G401 (cell line): ENCODE results near the gene RAB33A. TPM values are rescaled to one million over a fixed set of nuclear protein-coding genes. Genes with fewer than 3 reads are reported as not detected.

ENCODE experiments used
- DNase-seq: peaks from one replicate; pipeline ENCODE4 v3.0.0-alpha.2; 2015; ENCODE audit warnings: low spot score
- in situ Hi-C: cut with HindIII; loops from 2 replicates; pipeline ENCODE4 v1.10.0; 2016; ENCODE audit warnings: low sequenced_read_pairs, mixed read lengths
- total RNA-seq: library from RNA; depleted of rRNA; stranded (reverse); fragments of >200 nt; shearing (Covaris generic); gene quantifications from 2 replicates; pipeline ENCODE4 v1.2.3, GENCODE V29; 2014; rRNA removed

The RAB33A gene
- not detected in 2 replicates for total RNA-seq

DNA sequence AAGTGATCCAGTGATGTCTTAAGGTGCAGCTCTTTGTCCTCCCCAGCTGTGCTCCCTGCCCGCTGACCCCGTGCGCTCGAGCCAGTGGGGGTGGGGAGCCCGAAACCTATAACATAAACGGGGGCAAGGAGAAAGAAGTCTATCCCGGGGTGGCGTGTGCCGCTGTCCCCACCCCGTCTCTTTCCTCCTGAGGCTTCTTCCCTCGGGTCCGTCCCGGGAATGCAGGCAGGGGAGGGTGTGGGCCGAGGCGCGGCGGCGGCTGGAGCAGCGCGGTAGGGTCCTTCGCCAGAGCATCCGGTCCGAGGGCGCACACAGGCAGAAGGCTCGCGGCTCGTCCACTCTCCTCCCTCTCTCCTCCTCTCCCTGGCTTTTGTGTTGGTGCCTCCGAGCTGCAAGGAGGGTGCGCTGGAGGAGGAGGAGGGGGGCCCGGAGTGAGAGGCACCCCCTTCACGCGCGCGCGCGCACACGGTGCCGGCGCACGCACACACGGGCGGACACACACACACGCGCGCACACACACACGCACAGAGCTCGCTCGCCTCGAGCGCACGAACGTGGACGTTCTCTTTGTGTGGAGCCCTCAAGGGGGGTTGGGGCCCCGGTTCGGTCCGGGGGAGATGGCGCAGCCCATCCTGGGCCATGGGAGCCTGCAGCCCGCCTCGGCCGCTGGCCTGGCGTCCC is at the start of gene RAB33A:
RAB33A (plus strand) TSS at position 517 of the 681 bp plus-strand sequence; CDS start at position 618, 101 bp downstream.
- in situ Hi-C loops: no loop called here
- DNase-seq: peak; percentile 74

DNA sequence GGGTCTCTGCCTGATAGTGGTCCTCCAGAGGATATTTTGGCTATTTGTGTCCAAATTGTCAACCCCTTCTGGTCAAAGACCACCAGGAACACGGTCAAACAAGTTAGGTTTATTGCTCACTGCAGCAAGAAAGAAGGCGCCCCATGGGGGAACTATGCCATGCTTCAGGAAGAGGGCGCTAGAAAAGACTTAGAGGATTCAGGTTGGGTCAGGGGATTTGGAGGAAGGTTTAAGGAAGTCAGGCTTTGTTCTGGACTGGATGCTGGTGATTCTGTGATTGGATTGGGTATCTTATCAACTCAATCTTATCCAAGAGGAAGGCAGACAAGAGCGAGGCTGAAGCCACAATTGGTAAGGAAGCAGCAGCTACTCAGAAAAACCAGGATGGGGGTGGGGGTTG is 47.2 kb upstream of the RAB33A start:
- in situ Hi-C loops: no loop called here
- DNase-seq: no peak

DNA sequence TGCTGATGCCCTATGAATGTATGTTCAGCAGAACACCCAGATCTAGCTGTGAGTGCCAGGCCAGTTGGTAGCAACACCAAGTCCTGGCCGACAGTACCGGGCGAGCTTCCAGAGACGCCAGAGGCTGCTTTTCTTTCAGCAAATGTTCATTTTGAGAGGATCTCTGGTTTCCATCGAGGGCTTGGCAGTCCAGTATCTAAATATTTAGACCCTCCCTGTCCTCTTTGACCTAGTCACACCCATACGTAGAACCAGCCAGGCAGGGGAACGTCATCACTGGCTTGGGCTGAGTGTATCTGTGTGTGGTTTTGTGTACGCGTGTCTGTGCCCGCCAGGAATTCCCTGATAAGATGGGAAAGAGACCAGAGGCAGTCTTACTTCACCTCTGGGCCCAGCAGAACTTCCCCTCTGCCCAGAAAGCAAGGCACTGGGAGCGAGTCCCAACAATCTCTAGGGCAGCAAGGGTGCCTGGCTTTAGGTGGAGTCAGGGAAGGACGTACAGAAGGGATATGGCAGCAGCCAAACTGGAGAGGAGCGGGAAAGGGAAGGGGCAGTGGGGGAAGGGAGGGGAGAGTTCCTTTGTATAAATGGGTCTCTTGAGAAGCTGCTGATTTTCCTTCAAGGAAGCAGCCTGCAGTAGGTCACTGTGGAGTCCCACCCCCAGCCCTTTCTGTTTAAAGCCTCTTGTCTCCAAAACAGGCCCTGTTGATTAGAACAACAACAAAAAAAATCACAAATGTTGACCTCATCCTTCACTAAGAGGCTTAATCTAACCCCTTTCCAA is 46.5 kb upstream of the RAB33A start:
- in situ Hi-C loops: no loop called here
- peak; percentile 76 for DNase-seq

DNA sequence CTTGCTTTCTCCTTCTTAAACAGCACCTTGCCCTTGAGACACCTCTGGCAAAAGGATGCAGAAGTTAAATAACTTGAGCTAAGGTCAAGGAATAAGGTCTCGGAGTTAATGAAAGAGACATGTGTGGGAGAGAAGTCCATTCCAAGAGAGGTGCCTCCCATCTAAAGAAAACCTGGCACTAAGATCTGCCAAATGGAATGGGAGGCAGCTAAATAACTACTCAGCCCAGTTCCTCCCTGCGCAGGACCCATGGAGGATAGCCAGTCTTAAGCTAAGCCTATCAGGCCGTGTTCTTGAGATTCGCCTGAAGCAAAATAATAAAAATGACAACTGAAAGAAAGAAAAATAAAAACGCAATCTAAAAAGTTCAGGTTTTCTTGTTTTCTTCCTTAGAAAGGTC is 40.8 kb upstream of the RAB33A start:
- no peak for DNase-seq
- in situ Hi-C loops: no loop called here

DNA sequence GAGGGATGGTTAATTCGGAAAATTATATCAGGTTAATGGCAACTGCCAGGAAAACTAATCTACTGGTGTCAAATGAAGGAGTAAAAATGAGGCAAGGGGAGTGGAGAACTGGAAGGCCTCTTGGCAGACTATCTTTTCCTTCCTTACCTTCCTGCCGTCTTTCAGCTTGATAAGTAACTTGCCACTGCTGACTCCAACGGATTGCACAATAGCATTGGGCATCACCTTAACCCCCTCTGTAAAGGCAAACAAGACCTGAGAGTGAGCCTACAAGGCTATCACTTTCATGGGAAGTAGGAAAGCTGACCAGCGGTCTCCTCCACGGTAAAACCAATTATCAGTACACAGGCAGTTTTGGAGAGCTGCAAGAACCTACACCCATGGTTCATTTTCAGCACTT is 35.3 kb upstream of the RAB33A start:
- in situ Hi-C loops: no loop called here
- DNase-seq: no peak

DNA sequence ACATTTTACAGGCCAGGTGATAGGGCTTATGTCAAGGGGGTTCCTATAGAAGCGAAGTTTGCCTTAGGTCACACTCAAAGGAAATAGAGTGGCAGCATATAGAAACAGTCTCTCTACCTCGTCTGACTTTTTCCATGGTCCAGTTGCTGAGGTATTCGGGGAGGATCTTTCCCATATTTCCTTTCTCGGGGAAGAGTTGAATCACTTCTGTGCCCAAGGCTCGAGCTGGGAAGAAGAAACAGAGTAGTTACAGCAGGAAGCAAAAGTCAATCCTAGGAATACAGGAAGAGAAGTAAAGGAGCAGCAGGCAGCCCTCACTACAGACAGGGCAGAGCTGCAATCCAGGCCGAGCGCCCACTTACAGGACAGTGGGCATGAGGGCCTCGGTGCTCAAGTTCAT is 34.8 kb upstream of the RAB33A start:
- in situ Hi-C loops: no loop called here
- DNase-seq: no peak

DNA sequence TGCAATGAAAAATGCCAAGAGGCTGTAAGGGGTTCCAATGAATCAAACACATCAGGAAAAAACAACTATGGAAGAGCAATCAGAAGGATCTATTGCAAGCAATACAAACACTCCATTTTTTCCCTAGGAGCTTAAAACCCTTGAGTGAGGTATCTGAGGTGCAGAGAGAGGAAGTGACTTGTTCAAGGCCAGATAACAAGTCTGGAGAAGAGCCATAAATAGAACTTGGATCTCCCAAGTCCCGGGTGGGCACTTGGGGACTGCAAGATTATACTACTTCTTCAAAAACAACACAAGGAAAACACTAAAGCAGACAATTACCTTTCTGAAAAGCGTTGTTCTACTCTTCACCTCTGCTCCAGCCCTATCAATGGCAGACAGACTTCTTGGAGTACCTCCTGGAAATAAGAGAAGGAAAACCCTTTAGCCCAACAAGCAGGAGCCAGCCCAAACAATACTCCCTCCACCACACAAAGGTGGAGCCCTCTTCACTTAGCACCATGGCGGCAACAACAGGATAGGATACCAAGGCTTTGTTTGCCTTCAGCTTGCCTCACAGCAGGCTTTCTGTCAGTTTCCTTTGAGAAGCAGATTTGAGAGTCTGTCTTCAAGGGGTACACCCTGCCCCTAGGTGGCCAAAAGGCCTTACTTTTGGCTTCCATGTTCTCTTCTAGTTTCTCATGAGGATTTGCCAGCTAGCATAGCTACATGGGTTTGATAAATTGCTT is 32.1 kb upstream of the RAB33A start:
- in situ Hi-C loops: no loop called here

DNA sequence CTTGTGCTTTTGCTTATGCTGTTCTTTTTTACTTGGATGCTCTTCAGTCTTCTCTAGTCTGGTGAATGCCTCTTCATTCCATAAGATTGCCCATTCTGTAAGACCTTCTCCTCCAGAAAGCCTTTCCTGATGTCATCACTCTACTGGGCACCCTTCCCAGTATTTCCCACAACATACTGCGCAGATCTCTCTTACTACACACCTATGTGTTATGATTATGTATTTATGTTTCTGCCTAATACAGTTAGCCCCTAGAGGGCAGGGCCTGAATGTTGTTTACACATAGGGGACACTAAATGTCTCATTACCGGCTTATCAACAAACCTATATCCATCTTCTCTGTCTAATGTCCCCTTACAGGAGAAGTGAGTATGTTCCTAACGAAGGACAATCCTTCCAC is 27.3 kb upstream of the RAB33A start:
- DNase-seq: peak; percentile 29
- in situ Hi-C loops: no loop called here

More for the DNA sequence above, 32.1 kb upstream of the RAB33A start:
- DNase-seq: no peak

DNA sequence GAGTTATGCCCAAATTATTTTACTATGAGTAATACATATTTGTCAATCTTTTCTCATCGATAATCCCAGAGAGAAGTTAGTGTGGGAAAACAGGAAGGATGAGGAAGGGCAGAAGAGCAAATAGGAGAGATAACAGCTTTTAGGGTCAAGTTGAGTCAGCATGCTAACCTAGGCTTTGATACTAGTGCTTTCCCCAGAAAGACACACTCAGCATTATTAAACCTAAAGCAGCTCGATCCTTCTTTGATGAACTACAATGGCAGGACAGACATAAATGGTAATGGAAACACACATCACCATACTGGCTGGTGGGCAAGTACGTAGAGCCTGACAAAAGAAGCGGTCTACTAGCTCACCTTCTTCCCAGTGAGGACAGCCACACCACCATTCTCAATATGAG is 26.6 kb upstream of the RAB33A start:
- in situ Hi-C loops: no loop called here
- DNase-seq: no peak

DNA sequence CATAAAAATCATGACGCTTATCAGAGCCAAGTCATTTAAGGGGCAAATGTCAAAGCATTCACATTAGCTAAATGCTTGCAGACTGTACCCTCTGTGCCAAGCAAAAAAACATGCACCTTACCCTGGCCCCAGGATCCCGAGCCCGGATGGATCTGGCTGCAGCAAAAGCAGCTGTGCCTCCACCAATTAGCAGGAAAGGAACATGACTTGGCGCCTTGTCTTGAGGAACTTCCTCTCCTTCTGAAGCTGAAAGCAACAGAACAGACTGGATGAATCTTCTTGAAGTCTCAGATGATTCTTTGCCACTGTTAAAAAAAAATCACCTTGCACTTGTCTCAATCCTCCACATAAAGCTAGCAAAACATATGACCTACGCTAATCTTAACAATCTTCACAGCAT is 24.1 kb upstream of the RAB33A start:
- in situ Hi-C loops: no loop called here
- DNase-seq: no peak

DNA sequence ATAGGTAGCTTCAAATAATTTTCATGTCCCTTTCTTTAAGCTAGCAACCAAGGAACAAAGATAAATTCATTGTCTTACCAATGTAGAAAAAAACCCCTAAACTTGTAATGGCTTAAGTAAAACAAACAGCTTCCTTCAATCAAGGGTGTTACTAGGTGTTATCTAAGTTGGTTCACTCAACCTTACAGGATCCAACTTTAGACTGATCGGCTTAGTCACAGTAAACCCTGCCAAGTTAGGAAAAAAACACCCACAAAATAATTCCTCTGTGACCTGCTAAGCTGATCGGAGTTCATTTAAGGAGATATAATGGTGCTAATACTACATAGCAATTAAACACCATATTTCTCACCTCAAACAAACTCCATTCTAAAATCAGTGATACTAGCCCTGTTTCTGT is 16.2 kb upstream of the RAB33A start:
- no peak for DNase-seq
- in situ Hi-C loops: no loop called here

DNA sequence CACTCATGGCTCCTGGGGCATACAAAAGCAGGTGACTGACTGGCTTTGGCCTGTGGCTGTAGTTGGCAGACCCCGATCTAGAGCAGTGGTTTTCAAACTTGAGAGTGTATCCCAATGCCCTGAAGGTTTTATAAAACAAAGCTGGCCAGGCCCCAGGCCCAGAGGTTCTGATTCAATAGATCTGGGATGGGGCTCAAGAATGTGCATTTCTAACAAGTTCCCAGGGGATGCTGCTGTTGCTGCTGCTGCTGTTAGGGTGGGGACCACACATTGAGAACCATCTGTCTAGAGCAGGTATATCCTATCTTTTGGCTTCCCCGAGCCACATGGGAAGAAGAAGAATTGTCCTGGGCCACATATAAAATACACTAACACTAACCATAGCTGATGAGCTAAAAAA is 13.5 kb upstream of the RAB33A start:
- in situ Hi-C loops: no loop called here
- DNase-seq: no peak

DNA sequence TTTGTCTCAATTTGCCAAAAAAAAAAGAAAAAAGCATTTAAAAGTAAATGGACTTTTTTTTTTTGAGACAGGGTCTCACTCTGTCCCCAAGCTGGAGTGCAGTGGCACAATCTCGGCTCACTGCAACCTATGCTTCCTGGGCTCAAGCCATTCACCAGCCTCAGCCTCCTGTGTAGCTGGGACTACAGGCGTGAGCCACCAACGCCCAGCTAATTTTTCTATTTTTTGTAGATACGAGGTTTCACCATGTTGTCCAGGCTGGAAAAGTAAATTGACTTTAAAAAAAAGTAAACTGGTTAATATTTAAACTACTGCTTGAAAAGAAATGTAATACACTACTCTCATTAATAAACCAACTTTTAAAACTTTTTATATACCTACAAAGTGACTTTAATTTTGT is 12.0 kb upstream of the RAB33A start:
- DNase-seq: no peak
- in situ Hi-C loops: no loop called here

DNA sequence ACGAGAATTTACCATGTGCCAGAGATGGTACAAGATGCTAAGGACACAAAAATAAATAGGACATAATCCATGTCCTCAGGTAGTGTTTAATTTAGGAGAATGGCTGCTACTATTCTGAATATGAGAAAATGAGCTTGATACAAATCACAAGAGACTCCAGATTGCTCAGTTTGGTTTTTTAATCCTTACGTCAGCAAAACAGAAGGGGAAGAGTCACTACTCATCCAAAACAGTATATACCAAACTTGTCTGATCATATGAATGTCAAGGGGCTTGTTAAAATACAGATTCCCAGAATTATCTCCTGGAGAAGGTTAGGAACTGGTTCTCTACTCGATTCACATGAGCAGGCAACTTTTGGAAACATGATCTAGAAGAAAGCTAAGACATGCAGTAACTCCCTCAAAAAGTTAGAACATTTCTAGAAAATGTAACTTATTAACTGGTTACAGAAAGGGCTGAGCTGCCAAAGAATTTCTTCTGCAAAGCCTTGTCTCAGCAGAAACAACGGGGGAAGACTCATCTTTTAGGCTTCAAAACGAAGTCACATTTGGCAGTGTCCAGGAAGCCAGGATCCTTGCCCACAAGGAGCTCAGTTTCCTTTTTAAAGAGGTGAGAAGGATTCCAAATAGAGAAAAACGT is 9.5 kb upstream of the RAB33A start:
- DNase-seq: no peak
- in situ Hi-C loops: no loop called here

DNA sequence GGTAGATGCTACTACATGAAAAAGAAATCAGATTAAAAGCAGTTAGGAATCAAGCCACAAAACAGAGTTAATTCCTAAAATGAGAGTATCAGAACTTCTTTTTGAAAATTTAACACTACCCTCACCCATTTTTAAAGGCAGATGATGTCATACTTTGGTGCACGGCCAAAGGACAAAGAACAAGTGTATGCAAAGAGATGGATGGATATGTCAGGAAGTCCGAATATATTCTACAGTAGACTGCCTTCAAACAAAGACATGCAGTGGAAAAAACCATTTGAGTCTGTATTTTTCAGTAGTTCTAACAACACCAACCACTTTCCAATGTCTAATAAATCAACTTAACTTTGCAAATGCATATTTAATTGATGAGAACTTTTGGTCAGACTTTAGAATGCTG is 8.4 kb upstream of the RAB33A start:
- in situ Hi-C loops: no loop called here
- DNase-seq: no peak

DNA sequence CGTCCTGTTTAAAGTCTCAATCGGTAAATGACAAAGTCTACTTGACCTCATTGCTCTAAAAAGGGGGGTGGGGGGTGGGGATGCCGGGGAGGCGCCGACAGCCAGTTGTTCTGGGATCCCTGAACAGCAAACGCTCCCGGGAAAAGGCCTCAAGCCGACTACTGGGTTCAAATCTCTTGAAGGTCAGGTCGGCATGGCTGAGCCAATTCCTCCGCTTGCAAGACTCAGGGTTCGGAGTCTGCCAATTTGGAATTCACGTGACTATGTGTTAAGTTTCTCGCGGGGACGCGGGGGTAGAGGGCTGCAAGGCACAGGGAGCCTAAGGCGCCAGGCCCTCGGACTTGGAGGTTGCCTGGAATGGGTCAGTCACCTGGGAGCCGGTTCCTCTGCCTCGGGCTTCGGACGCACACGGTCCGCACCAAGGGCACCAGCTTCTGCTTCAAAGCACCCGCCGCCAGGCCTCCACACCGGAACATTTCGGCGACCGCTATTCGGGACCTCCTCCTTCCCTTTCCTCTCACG is 6.5 kb upstream of the RAB33A start:
- DNase-seq: no peak
- in situ Hi-C loops: no loop called here

DNA sequence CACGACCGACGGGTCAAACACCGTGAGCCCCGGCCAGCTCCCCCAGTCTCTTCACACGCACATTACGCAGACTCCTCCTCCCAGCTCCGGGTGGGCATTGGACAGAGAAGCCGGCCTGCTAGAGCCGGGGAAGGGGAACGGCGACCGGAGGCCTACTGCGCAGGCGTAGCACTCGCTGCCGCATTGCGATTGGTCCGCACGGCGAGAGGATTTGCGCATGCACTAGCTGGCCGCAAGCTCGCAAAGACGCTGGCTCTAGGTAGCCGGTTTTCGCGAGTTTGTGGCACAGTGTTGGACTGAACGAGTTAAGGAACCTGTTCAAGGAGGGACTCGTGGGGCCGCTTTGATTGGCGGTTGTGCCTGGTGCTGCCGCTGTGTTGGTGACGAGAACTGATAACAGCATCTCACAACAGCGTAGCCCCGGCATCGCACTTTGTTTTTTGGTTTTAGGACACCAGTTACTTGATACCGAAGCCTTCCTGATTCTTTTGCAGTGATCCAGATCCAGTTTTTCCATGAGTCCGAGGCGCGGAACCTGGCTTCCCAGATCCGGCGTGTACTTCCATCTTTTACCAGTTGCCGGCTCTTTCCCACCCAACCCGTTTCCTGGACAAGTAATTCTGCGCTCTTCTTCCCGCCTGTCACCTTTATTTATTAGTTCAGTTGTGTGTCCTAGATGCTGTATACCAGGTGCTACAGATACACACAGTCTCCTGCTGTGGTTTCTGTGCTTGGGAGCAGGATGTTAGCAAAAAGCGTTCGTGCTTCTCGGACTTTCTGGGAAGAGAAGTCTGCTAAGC is 5.9 kb upstream of the RAB33A start, which contains the start of gene AIFM1:
AIFM1 (minus strand) TSS at position 139 of the 800 bp plus-strand sequence. CDS start 185 bp downstream, outside the sequence.
- DNase-seq: peak; percentile 88
- in situ Hi-C loops: no loop called here

DNA sequence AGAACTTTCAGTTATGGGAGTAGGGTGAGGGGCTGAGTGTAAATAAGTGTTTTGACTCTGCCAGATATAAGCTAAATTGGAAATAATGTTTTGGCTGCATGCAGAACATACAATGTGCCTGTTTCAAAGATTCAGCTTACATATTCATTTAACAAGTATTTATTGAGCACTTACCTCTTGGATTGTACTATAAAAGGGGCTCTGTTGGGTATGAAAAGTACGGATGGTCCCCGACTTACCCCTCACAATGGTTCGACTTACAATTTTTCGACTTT is 5.3 kb upstream of the RAB33A start:
- DNase-seq: no peak
- in situ Hi-C loops: no loop called here

DNA sequence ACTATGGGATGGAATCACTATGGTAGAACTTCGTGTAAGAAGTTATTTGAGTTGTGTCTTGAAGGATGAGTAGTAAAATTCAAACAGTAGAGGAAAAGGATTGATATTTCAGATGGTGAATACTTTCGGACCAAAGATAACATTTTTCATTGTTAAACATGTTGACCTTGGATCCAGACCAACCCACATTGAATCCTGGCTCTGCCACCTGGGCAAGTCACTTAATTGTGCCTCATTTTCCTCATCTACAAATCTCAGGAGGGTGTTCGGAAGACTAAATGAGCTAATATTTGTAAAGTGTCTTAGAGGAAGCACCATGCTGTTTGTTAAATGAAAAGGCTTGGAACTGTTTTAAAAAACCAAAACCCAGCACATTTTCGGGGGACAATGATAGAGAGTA is 4.7 kb upstream of the RAB33A start:
- in situ Hi-C loops: no loop called here

More for the DNA sequence above, 4.7 kb upstream of the RAB33A start:
- no peak for DNase-seq
